DMS114 treated with DMSO at 0.1 percent for 48 hours (cell line): ENCODE results near the gene DENND1A.

Source experiments
- DNase-seq: peaks from one replicate; lab custom pipeline; 2025; ENCODE audit not compliant: unreplicated experiment; lab: John Stamatoyannopoulos, UW

Gene DENND1A

DNA sequence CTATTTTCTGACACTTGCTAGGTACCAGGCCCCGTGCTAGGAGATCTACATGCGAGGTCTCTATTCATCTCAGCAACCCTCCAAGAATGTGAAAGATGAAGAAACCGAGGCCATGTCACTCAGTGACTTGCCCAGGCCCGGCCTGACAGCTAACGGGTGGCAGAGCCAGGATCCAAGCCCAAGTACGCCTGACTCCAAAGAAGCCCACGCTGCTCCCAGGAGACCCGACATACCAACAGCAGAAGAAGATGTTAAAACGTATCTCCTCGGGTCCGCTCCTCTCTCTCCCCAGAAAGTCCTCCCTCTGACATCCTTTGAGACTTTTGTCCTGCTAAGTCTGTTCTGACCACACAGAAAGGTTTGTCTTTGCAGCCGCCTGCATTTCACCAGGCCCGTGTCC is 508.7 kb downstream of the DENND1A start:
- no peak for DNase-seq

DNA sequence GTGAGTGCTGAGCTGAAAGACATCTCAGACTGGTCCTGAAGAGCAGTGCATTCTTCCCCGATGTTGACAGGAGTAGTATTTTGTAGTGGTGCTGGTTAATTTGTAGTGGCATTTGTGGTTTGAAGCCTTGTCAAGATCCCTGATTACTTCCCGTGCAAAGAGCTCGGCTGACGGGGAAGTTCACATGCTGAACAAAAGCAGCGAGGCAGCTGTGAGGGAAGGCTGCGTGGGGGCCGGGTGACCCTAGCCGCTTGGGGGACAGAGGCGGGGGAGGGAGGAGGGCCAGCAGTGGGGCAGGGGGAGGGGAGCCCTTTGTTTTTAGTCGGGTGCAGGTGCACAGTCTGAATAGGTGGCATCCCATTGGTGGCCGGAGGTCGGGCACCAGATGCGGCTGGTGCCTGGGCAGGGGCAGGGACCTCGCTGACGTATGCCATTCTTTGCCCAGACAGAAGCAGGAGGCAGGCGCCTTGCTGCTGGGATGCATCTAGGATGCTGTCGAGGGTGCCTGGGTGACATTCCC is 509.3 kb downstream of the DENND1A start:
- no peak for DNase-seq

DNA sequence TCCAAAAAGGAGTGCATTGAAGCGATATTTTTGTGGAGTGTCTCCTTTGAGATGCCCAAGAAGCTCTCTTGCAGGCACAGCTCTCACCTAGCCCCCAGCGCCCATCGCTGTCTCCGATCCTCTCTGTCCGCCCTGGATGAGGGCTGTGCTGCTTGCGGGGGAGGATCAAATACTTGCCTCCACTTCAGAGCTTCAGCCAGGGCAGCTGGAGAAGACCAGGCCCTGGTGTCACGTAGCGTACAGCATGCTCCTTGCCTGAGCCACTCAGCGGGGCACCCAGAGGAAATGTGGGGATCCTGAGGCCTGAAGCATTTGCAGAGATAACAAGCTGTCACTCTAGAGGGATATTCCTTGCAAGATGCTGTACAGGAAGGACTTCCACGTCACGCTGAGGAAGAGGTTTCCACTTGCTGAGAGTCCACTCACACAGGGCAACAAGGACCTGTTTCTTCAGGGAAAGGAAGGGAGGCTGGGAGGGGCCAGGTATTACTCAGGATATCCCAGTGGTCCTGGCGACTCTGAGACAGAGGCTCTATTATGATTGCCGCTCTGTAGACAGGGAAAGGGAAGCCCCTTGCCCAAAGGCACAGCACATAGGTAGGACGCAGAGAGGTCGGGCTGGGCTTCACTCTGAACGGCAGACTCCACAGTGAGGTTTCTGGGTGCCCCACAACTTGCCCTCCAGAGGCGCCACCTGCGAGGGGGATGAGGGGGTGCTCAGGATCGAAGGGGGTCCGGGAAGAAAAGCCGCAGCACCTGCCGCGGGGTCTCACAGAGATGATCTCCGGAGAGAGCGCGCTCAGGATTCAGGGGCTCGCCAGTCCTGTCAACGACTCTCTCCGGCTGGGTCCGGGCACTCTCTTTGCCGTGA is 510.0 kb downstream of the DENND1A start:
- no peak for DNase-seq

DNA sequence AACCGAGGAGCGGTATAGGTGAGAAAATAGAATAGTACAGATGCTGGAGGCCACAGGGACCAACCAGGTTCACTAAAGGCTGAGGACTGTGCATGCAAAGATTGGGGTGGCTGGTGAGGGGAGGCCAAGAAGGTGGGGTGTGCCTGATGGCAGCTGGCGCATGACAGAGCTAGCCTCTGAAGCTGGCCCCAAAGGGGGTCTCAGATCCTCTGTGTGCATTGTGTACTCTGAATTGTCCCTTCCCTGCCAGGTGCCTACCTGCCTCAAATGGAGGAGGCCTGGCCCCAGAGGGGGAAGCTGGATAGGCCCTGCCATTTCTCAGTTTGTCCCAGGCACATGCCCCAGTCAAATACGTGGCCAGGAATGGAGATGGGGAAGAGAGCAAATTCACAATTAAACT is 510.8 kb downstream of the DENND1A start:
- DNase-seq, result no peak

DNA sequence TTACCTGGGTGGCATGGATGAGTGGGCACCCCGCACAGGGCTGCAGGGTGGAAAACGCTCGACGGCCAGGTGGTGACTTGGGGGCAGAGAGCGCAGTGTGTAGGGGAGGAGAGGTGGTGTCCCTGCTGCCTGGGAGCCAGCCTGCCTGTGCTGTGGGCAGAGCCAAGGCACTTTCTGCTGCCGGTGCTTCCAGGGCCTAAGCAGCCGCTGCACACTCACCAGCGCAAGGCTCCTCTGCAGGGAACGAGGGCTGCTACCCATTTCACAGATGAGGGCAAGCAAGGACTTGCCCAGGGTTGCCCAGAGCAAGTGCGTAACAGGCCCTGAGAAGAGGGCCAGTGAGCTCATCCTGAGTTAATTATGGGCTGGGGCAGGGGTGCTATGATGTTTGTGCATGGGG is 511.4 kb downstream of the DENND1A start:
- DNase-seq, result no peak

DNA sequence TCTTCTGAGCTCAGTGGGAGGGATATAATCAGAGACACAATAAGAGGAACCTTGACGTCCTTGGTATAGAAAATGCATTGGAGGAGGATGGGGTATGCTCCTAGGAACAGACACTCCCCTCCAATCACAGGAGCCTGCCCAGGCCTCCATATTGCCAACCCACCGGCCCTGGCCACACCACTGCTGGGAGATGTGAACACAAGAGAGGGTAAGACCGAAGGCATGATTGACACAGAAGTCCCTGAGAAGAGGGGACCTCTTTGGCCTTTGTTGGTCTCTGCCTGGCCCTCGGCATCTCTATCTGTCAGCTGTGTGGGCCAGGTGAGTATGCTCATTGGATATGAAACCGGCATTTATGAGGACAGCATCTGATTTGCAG is 511.9 kb downstream of the DENND1A start:
- no peak for DNase-seq

DNA sequence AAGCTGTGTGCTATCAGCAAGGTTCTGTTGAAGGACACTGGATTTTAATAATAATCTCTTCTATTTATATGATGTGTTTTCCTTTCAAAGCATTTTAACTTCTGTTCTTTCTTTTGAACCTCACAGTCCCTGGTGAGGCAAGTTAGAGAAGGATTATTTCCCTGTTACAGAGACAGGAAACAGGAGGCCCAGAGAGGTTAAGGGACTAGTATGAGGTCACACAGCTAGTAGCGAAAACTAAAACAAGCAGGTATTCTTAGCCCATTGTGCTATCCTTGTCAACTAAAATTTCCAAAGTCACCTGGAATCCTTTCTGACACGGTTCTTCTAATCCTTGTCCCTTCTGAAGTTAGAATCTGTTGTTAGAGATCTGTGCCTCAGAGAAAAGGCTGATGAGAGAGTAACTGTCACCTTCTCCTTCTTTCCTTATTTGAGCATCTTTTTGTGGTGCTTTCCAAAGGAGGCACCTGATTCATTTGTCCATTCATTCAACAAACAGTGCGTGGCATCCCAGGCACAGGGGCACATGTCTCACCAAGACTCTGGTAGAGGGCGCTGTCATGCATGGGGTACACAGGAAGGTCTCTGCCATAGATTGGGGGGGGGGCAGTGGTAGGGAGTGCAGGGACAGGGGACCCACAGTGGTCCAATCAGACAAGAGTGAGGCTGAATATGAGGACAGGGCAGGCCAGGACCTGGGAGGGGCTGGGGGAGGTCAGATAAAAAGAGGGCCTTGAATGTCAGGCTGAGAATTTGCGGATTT is 512.5 kb downstream of the DENND1A start:
- no peak for DNase-seq

DNA sequence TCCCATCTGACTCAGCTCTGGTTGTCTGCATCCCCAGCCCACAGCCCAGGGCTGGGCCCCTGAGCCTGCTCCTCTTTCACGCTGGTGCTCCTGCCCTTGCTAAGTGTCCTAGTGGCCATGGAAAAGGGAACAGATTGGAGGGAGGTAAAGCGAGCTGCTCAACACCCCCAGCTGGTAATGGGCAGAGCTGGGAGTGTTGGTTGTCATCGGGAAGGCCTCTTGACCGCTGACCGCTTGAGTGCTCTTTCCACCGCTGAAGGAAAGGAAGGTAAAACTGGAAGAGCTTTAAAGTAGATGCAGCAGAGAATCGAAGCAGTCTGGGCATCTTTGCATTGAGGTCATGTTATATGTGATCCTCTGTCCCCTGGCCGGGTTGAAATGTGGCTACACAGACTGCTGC is 513.8 kb downstream of the DENND1A start:
- no peak for DNase-seq

DNA sequence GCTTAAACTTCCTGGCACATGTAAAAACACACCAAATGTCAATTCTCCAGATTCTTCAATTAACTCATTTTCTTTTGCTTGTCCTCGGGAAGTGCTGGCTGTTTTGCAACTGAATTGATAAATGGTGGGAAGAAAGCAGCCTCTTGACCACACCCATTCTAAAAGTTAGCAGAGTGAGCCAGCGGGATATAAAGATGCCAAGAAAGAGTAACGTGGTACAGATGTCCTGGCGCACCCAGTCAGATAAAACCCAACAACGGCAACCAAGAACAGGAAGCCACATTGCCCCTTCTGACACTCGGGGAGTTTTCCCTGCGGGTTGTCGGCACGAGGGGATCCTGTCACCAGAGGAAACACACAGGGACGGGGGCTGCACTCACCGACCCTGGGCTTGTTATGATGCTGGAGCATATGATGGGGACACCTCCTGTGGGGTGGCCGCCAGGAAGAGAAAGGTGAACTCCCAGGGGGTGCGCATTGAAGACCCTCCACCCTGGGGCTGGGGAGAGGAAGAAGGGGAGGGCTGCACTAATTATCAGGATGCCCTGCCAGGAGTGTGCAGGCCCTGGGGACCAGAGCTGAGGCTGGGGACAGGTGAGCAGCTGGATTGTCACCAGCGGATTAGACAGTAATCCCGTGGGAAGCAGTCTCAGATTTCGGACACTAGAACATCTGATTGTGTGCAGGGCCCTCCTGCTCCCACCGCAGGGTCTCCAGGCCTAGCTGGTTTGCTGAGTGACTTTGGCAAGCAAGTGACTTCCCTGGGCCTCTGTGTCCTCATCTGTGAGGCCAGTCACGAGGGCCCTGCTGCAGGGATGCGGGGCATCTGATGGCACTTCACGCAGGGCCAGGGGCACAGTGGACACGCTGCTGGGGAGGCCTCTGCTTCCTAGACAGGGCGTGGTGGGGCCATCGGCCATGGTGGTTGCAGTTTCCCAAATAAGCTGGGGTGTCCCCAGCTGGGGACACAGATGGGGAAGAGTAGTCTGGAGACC is 514.7 kb downstream of the DENND1A start:
- DNase-seq, result no peak

DNA sequence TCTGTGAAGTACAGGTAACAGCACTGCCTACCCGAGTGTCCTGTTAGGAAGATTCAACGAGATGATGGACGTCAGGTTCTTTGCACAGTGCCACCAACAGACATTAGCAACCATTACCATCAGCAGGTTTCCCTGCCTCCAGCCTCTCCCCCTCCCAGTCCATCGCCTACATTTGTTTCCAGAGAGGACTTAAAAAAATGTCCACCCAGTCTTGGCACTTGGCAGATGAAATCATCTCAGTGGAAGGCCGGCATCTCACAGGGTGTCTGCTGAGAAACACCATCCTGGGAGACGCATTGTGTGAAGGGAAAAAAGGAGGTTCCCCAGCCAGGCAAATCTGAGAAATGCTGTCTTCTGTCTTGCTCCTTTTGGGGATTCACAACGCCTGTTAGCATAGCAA is 515.7 kb downstream of the DENND1A start:
- no peak for DNase-seq

DNA sequence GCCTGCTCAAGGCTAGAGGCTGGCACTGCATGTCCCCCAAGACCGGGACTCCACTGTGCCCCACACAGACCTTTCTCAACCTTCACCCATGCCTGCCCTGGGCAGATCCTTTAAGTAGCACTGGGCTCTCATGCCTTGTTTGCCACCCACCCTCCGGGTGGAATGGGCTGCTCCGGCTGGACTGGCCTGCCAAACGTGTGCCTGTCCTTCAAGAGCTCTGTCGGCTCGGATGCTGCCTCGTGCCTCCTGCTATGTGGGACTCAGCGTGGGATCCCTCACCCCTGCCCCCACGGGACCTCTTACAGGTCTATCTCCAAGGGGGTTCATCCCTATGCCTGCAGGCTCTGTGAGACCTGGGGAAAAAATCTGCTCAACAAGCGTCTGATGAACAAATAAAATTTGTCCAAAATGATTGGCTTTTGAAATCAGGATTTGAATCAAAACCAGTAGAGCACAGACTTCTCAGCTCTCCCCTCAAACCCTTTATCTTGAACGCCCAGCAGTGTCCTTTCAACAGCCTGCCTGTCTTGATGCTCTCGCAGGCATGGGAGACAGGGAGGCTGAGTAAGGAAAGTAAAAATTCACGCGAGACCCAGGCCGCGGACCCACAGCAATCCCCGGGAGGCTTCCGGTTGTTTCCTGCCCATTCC is 517.6 kb downstream of the DENND1A start:
- no peak for DNase-seq

DNA sequence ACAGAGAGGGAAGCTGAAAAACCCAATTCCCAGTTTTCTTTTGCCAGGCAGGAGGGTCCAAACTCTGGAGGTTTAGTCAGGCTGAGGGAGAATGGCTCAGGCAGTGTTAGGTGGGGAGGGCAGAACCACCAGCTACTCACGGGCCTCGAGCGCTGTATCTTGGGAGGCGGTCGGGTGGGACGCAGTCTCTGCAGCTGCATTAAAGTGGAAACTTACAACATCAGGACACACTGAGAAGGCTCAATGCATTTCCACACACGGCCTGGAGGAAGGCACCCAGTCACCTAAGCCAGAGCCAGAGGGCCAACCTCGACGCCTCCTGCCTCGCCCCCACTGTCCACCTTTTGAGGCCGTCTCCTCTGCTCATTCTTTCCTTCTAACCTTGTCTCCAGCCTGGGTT is 518.3 kb downstream of the DENND1A start:
- DNase-seq, result no peak

DNA sequence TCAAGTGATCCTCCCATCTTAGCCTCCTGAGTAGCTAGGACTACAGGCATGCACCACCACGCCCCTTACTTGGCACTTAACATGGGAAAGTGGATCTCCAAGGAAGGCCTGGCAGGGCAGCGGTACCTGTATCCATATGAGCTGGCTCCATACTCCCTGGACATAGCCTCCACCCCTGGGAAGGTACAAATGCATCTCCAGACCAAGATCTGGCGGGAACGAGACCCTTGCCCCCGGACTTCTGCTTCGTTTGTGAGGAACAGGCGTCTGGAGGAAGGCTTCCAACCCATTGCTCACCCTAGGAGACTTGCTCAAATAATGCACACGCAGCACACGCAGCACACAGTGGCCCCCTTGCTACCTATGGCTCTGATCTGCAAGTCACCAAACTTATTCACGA is 518.7 kb downstream of the DENND1A start:
- no peak for DNase-seq

DNA sequence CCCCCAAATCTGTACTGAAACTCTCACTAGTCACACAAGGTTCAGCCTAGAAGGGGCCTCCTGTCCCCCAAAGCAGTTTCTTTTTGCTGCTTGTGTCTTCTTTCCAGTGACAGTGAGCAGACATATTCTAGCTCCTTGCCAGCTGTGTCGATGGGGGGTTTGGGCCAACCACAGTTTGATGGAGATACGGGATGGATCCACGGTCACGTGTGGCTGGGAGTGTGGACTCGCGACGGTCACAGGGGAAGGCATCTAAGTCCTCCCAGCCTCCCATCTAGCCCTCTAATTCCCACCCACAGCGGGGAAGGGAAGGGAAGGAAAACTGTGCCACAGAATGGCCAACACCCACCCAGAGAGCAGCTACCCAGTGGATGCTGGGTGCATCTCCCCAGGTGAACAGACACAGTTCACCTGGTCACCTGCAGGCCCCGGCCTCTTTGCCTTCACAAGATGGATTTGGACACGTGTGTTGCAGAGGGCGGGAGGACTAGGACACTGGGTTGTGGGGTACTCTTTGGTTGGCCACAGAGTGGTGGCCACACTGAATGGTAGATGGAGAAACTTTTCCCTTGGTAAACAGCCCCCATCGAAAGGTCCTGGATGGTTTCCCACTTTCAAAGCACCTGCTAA is 519.5 kb downstream of the DENND1A start:
- no peak for DNase-seq

DNA sequence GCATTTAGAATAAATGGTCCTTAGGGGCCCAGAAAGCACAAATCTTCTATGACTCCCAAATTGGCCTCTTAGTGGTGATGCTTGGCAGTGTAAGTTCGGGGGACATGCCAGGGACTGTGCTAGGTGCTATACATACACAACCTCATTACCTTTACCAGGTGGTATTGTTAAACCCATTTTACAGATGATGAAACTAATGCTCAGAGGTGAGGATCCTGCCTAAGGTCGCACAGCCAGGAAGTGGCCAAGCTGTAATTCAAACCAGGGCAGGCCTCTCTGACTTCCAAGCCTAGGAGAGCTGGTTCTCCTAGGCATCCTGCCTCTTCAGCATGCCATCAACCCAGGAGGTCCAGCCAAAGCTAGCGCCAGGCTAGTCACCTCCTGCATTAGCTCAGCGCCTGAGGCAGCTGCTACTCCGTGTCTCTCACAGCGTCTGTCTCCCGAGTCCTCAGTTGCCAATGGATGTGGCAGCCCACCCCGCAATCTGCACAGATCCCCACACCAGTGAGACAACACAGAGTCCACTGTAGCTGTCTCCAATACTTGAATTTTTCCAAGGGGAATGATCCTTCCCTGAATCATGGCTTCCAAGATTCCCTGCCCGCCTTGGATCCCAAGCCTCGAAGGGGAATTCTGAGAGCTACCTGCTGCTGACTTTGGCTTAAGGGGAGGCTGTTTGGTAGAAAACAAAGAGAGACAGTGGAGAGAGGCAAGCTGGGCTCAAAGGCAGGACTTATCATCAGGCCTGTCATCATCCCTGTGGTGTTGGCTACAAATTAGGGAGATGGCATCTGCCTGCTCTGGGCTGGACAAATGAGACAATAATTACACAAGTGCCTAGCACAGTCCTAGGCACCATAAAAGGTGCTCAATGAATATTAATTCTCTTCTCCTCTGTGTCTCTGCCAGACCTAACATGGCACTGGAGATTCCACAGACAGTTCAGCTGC is 521.3 kb downstream of the DENND1A start:
- no peak for DNase-seq

DNA sequence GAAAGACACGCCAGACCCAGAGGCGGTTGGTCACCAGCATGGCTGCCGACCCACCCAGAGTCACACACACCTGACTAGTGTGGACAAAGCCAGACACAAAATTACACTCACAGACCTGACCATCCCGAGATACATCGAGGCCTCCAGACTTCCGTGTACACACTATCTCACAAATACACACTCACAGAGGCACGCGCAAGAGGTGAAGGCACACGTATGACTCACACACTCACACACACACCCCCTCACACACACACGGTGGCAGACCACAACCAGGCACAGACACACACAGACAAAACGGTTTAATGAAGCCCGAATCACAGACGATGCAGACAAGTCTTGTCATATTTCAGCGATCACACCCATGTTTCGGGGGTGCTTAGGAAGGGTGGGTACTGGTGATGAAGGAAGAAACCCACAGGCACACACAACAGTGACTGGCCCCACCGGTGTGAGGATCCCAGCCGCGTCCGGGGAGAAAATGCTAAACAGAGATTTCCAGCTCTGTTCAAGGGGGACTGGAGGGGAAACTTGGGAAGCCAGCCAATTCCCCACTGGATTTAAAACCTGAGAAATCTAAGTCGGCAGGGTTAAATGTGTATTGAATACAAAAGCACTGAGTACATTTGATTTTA is 522.6 kb downstream of the DENND1A start:
- no peak for DNase-seq

DNA sequence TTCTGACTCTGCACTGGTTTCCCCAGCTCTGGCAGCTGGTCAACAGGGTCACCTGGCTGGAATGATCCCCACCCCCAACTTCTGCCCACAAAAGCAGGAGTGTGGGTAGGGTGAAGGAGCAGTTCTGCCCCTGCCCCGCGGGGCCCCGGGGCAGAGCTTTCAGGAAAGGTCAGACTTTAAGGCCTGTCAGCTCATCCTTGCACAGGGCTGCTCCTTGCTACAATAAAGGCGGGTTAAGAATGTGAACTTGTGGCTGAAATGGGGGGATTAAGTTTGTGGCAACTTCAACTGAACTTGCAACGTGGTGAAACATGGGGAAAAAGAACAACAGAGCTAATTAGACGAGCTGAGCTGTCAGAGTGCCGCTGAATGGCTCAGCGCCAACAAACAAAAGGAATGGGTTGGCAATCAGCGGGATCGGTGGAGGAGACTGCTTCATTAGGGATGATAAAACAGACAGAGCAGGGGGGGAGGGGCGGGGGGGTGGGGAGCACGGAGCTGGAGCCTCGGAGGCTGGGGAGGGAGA is 523.2 kb downstream of the DENND1A start:
- DNase-seq, result no peak

DNA sequence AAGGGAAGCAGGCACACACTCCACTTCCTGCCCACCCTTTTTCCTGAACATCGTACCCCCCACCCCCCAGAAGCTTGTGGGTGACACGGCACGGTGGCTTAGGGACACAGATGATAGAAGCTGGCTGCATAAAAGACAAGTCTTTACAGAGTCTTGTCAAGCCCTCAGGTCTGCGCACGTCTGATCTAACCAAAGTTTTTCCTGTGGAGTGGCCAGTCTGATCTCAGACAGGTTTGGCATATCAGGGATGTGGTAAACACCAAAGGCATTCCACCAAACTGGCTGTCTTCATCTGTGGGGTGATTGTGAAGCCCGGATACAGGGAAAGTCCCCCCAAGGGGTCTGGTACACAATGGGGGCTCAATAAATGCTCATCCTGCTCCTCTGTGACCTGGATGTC is 523.9 kb downstream of the DENND1A start:
- no peak for DNase-seq
